ENCODE data around the gene COG5.

COG5 gene

GRCh38 chr7:107213193-107213788, 350.4 kb downstream of the COG5 start:
- DNase-seq: no peak

DNA sequence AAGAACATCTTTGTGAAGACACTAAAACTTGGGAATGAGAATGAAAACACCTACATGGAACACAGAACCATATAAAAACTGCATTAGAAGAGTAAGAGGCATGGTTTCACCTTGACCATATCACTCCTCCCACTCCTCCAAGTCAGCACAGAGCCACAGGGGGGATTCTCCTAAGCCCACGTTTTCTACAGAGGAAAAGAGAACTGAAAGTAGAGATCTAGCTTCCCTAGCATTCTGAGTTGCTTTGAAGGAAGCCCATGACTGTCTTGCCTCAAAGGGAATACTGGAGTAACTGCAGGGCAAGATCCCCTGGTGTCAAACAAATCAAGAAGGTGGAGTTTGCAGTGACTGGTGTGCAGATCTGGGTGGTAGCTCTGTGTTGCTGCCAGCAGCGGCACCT, 351.0 kb downstream of the COG5 start:
- DNase-seq: no peak

GRCh38 chr7:107210400-107210799, 353.3 kb downstream of the COG5 start:
- DNase-seq: no peak

GRCh38 chr7:107209565-107209964, 354.2 kb downstream of the COG5 start:
- no peak for DNase-seq

DNA sequence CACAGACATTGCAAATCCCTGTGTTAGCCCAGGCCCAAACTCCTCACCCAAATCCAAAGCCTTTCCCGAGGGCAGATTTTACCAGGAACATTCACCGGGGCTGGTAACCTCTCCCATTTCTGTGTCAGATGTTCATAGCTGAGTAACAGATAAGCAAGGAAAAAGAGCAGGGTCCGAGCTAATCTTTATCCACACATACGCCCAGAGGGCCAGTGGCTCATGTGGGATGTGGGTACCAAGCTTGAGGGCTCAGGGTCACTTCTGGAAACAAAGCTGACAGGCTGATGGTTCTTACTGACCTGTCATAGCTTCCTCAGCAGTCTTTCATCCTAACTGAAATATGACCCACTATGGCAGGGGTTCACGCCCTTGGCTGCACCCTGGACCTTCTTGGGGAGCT, 355.2 kb downstream of the COG5 start:
- no peak for DNase-seq

DNA sequence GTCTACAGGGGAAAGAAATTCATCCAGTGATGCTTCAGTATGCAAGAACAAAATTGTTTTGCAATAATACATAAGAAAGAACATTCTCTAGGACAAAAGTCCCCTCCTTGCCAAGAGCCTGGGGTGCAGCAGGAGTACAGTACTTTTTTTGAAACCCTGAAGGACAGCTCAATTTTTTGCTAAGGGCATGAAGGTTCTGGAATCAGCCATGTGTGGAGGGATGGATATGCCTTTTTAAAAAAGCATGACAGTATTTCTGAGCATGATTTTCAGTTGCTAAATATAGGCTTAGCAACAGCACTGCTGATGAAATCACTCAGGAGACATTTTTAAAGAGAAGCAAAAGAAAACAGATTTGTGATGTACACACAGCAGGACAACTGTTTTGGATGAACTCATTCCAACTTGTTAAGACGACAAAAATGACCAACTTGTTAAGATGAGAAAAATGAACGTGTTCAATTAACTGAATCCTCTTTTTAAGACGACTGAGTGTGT, 355.6 kb downstream of the COG5 start:
- peak; percentile 64 for DNase-seq

DNA sequence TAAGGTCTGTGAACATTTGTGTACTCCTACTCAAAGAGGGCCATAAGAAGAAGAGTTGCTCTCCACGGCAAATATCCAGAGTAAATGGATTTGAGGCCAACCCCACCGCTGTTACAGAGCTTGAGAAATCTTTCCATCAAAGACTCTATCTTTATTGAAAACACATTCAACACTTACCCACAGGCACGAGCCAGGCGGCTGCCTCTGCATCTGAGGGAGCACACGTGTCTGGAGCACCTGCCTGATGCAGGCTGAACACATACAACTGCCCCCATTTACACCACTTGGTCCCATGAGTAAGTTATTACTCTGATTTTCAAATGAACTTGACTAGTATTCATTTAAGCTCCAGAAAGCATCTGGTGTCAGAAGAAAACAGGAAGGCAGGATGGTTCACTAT, 356.3 kb downstream of the COG5 start:
- no peak for DNase-seq

- DNase-seq: no peak
These were observed 357.0 kb downstream of the COG5 start for GRCh38 chr7:107206706-107207105.

DNA sequence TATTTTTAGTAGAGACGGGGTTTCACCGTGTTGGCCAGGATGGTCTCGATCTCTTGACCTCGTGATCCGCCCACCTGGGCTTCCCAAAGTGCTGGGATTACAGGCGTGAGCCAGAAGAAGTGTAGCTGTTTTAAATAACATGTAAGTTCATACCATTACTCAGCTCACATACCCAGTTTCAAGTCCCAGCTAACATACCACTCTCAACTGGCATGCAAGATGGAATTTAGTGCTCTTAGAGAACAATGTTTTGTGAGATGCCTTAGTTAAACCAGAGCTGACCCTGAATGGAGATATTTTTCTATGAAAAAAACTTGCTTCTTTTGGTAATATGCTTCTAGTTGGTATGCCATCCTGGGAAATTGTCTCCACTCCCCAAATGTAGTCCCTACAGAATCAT, 357.6 kb downstream of the COG5 start:
- DNase-seq: peak; percentile 39

DNA sequence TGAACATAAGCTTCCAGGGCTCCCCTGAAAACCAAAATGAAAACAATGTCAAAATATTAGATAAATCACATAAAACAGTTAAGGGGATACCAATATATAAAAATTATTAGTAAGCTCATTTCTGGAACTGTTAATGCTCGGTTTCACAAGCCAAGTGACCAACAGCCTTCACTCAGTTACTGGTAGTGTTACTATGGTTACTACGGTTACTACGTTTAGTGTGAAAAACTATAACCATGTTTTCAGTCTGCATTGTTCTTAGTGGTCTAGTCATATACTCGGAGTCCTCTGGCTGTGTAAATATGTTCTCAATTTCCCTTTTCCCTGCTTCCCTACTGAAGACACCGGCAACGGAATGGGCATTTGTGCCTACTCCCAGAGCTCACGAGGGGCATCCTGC, 360.1 kb downstream of the COG5 start:
- no peak for DNase-seq

GRCh38 chr7:107201795-107202450, 361.8 kb downstream of the COG5 start:
- DNase-seq: peak; percentile 18

DNA sequence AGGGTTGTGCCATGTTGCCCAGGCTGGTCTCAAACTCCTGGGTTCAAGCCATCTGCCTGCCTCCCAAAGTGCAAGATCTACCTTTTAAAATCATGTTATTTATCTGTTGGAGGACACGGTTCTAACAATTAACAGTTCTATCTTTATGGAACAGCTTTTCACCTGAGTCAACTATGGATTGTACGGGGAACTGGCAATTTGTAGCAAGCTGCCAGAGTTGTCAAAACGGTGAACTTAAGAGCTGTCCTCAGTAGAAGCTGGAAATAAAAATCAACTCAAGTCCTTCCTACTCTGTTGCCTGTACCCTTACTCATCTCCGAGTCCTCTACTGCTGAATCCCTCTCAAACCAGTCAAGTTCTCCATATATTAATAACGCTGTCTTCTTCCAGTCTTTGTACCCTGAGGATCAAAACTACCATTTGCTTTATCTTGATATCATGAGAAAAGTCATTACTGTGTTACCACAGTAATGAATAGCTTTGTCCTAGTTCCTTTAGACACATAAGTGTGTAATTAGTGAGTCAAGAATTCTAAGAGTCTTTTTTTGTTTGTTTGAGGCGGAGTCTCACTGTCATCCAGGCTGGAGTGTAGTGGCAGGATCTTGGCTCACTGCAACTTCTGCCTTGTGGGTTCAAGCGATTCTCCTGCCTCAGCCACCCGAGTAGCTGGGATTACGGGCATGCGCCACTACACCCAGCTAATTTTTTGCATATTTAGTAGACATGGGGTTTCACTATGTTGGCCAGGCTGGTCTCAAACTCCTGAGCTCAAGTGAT, 366.7 kb downstream of the COG5 start:
- no peak for DNase-seq

GRCh38 chr7:107194052-107194451, 369.7 kb downstream of the COG5 start:
- no peak for DNase-seq

- DNase-seq: no peak
These were observed 373.6 kb downstream of the COG5 start for GRCh38 chr7:107190090-107190489.

DNA sequence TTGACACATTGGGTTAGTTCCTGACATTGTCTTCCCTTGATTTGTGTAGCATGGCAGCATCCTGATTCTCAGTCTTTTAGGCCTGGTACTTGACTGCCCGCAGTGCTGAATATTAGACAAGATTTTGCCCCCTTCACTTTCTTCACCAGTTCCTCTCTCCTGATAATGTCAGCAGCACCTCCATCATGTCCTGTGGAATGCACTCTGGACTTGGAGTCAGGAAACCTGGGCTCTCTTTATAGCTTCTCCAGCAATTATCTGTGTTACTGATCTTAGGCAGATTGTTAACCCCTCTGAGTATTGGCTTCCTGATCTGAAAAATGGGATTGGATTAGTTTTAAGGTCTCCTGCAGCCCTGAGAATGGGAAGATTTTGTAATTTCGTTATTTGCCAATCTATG, 375.9 kb downstream of the COG5 start:
- no peak for DNase-seq

DNA sequence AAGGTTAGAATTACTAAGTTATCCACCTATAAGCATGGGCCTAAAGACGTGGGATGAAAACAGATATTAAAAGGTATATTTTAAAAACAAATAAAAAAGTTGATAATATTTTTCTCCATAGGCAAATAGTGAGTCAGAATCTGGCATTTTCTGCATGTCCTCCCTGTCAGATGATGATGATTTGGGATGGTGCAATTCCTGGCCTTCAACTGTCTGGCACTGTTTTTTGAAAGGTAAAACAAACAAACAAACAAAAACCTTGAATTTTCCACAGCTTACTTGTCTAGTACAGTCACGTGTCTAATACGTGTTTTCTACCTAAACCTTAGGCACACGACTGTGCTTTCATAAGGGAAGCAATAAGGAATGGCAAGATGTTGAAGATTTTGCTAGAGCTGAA, 377.5 kb downstream of the COG5 start:
- DNase-seq: no peak

DNA sequence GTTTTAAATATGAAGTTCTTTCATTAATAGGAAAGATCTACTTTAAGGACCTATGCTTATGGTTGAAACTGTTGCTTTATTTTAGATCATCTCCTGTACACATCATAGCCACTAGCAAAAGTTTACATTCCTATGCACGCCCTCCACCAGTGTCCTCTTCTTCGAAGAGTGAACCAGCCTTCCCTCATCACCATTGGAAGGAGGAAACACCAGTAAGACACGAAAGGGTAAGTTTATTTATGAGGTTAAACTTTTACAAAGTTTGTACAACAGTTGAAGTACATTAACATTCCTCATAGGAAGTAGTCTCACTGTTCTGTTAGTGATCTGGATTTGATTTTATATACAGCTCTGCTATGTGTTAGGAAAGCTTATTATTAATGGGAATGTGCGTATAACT, 378.0 kb downstream of the COG5 start:
- no peak for DNase-seq

GRCh38 chr7:107181172-107181571, 382.5 kb downstream of the COG5 start:
- no peak for DNase-seq

DNA sequence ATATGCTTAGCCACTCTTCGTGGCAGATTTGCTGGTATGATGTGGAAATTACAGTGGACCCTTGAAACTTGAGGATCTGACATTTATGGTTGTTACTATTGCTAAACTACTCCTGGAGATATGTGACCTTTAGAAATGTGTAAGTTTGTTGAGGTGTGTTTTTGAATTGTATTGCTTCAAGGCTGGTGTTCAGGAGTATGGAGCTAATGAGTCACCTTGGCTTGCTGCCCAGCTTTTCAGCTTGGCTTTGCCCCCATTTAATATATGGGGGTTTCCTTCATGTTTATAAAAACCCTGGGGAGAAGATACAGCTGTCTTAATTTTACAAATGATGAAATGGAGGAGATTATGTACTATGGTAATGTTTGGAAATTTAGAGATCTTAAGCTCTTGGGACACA, 383.3 kb downstream of the COG5 start:
- DNase-seq: peak; percentile 47

DNA sequence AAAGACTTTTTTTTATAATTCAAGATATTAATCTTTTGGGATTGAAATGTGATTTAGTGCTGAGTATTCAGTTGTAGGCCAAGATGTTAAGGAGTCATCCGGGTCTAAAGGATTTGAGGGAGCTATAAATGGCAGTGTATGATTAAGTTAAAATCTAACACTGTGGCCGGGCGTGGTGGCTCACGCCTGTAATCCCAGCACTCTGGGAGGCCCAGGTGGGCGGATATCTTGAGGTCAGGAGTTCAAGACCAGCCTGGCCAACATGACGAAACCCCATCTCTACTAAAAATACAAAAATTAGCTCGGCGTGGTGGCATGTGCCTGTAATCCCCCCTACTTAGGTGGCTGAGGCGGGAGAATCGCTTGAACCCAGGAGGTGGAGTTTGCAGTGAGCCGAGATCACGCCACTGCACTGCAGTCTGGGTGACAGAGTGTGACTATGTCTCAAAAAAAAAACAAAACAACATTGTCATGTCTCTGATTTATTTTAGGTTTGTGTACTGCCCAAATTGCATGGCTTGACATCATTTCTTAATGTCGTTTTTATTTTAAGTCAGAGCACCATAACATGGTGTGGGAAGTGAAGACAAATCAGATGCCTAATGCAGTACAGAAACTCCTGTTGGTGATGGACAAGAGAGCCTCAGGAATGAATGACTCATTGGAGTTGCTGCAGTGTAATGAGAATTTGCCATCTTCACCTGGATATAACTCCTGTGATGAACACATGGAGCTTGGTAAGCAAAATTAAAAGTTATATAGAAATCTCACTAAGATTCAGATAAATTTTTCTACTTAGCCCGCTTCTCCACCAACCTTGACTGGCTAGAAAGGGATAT, 384.2 kb downstream of the COG5 start:
- peak; percentile 21 for DNase-seq

- no peak for DNase-seq
These were observed 389.9 kb downstream of the COG5 start for GRCh38 chr7:107173691-107174406.

GRCh38 chr7:107173191-107173590, 390.5 kb downstream of the COG5 start:
- no peak for DNase-seq
